ENCODE measurements around the gene ABCA10. TPM values are rescaled to one million over a fixed set of nuclear protein-coding genes. Genes with fewer than 3 reads are reported as not detected.
A peak's percentile ranks its signal among the peaks of the same experiment; 100 is the strongest.

Gene ABCA10
- total RNA-seq, 3 donors from 2014 or later: 13.6 to 49.5 (median 16.1) TPM

GRCh38 chr17:69236946-69237345 is 8.3 kb upstream of the ABCA10 start:
- peaks cover 11 to 16% of the 10 kb centered on the region in 2 donors for H3K9me3 ChIP-seq
- TF ChIP-seq POLR2AphosphoS5 (IDR thresholded peaks at IDR 0.05) (no peak), POLR2A (IDR thresholded peaks at IDR 0.05) (no peak), CTCF (IDR thresholded peaks at IDR 0.05) (no peak)
- no peaks in the 10 kb centered on the region for H3K27me3 ChIP-seq
- no peak overlapping the region for H3K4me3 ChIP-seq
- H3K36me3 ChIP-seq: no peaks in the 10 kb centered on the region
- intact Hi-C loops (cut with DNase I; ENCODE audit: low total_unique reads): no loop called here
- no peaks in the 10 kb centered on the region for H3K4me1 ChIP-seq
- DNase-seq (ENCODE audit: low spot score in 2 of 2): no peak
- H3K27ac ChIP-seq: no peak overlapping the region

- Histone ChIP-seq H3K27me3 (no peaks in the 10 kb centered on the region), H3K36me3 (no peaks in the 10 kb centered on the region), H3K4me3 (no peak overlapping the region), H3K27ac (no peak overlapping the region), H3K4me1 (no peaks in the 10 kb centered on the region), H3K9me3 (peaks cover 11 to 17% of the 10 kb centered on the region in 2 donors)
- DNase-seq (ENCODE audit: low spot score in 2 of 2): no peak
- TF ChIP-seq POLR2AphosphoS5 (IDR thresholded peaks at IDR 0.05): no peak
- no peak for TF ChIP-seq POLR2A (IDR thresholded peaks at IDR 0.05)
- no peak for TF ChIP-seq CTCF (IDR thresholded peaks at IDR 0.05)
- intact Hi-C loops (cut with DNase I; ENCODE audit: low total_unique reads): no loop called here
These were observed 7.8 kb upstream of the ABCA10 start for GRCh38 chr17:69236464-69236863.

GRCh38 chr17:69235338-69236058 is 6.9 kb upstream of the ABCA10 start:
- no peak for TF ChIP-seq POLR2A (IDR thresholded peaks at IDR 0.05)
- peak; percentile 63 to 77 (median 65) for TF ChIP-seq CTCF (IDR thresholded peaks at IDR 0.05)
- peak in 2 of 3 donors; percentile 42 to 51 for TF ChIP-seq POLR2AphosphoS5 (IDR thresholded peaks at IDR 0.05)
- no peaks in the 10 kb centered on the region for H3K36me3 ChIP-seq
- peak overlapping the region in 1 of 2 donors; percentile 40 for H3K27ac ChIP-seq
- no peaks in the 10 kb centered on the region for H3K27me3 ChIP-seq
- peaks cover 11 to 17% of the 10 kb centered on the region in 2 donors for H3K9me3 ChIP-seq
- peak; percentile 44 to 63 for DNase-seq (ENCODE audit: low spot score in 2 of 2)
- H3K4me1 ChIP-seq: no peaks in the 10 kb centered on the region
- intact Hi-C loops (cut with DNase I; ENCODE audit: low total_unique reads): no loop called here
- no peak overlapping the region for H3K4me3 ChIP-seq

- Histone ChIP-seq H3K27me3 (no peaks in the 10 kb centered on the region), H3K4me3 (no peak overlapping the region), H3K36me3 (no peaks in the 10 kb centered on the region), H3K9me3 (peaks cover 11 to 17% of the 10 kb centered on the region in 2 donors), H3K27ac (no peak overlapping the region), H3K4me1 (no peaks in the 10 kb centered on the region)
- intact Hi-C loops (cut with DNase I; ENCODE audit: low total_unique reads): no loop called here
- DNase-seq (ENCODE audit: low spot score in 2 of 2): no peak
- TF ChIP-seq POLR2A (IDR thresholded peaks at IDR 0.05) (no peak), CTCF (IDR thresholded peaks at IDR 0.05) (no peak), POLR2AphosphoS5 (IDR thresholded peaks at IDR 0.05) (no peak)
These were observed 4.0 kb upstream of the ABCA10 start for GRCh38 chr17:69232650-69233049.

GRCh38 chr17:69231521-69231920 is 2.9 kb upstream of the ABCA10 start:
- H3K36me3 ChIP-seq: no peaks in the 10 kb centered on the region
- H3K27ac ChIP-seq: no peak overlapping the region
- no peak for DNase-seq (ENCODE audit: low spot score in 2 of 2)
- no peak overlapping the region for H3K4me3 ChIP-seq
- intact Hi-C loops (cut with DNase I; ENCODE audit: low total_unique reads): no loop called here
- no peaks in the 10 kb centered on the region for H3K27me3 ChIP-seq
- TF ChIP-seq CTCF (IDR thresholded peaks at IDR 0.05): no peak
- no peak for TF ChIP-seq POLR2A (IDR thresholded peaks at IDR 0.05)
- no peak for TF ChIP-seq POLR2AphosphoS5 (IDR thresholded peaks at IDR 0.05)
- peaks cover 11 to 17% of the 10 kb centered on the region in 2 donors for H3K9me3 ChIP-seq
- H3K4me1 ChIP-seq: no peaks in the 10 kb centered on the region

All from breast epithelium (tissue), 4 donors.